A673 (cell line): ENCODE measurements around the gene HMOX1.

Experiments used
- CTCF ChIP-seq: fragments of 300-800, 200-600 bp; sonication (generic); conservative IDR thresholded peaks from 2 replicates; pipeline ENCODE4 v1.5.1; 2017; ENCODE audit warnings: low read depth, mild to moderate bottlenecking, antibody characterized with exemption, low read length, moderate library complexity, mixed read lengths
- EZH2 ChIP-seq: fragments of 200-600 bp; sonication (generic); IDR thresholded peaks from 2 replicates; pipeline ENCODE4 v1.6.1; 2017; ENCODE audit warnings: borderline replicate concordance, low read depth, mild to moderate bottlenecking, mixed read lengths, antibody characterized with exemption, low read length; ENCODE audit not compliant: poor library complexity, severe bottlenecking

DNA sequence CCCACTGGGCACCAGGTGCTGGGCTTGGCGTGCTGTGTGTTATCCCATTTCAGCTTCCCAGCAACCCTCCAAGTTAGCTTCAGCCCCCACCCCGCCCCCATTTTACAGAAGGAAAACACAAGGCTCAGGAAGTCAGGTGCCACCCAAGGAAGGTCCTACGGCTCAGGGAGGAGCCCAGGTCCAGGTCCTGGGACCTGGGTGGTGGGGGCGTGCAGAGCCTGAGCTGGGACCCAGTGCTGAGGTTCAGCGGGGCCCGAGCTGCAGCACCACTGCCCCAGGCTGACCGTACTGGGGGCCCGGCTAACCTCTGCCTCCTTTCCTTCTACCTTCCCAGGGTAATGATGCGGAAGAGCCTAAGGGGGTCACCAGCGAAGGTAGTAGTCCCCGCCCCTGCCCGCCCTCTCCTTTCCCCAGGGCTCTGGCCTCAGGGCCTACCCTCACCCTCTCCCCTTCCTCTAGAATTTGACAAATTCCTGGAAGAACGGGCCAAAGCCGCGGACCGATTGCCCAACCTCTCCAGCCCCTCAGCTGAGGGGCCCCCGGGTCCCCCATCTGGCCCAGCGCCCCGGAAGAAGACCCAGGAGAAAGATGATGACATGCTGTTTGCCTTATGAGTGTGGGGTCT is 34.2 kb upstream of the HMOX1 start:
- TF ChIP-seq CTCF (no peak), EZH2 (no peak)
